NCI-H1417 (cell line): ENCODE data around the gene B9D1.

ENCODE experiments used
- DNase-seq, 3 experiments: peaks; one replicate each; lab custom pipeline; 2025; lab: John Stamatoyannopoulos, UW

The B9D1 gene

DNA sequence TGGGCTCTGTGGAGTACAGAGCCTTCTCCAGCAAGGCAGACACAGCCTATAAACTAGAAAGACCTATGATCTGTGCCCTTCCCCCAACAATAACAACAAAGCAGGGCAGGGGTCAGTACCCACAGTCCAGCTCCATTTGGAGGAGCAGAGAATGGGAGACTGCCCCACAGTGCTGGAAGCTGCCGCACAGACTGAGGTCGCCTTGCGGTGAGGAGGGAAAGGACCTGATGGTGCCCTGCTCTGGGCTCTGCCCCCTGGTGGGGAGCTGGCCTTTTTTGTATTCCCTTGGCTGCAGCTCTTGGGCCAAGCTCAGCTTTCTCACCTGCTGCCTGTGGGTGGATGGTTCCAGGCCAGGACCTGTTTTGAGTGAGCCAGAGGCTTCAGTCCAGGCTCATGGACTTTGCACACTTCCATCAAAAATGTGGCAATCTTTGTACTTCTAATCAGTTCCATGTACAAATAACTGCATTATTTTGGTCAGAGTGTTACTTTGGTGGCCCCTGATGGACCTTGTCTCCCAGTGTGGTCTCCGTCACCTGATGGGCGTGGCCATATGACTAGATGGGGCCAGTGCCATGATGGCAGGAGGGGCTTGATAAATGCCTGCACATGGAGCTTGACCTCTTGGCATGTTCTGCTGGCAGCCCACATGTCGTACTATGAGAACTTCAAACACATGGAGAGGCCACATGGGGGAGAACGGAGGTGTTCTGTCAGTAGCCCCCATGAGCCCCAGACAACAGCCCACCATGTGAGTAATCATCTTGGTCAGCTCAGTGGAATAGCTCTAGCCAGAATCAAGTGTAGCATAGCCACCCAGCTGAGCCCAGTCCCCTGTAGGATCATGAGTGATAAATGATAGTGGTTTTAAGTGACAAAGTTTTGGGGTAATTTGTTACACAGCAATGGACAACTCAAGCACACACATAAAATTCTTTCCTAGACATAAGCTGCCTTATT, 24.2 kb downstream of the B9D1 start:
- peak in 1 of 3 experiments; percentile 2 for DNase-seq

DNA sequence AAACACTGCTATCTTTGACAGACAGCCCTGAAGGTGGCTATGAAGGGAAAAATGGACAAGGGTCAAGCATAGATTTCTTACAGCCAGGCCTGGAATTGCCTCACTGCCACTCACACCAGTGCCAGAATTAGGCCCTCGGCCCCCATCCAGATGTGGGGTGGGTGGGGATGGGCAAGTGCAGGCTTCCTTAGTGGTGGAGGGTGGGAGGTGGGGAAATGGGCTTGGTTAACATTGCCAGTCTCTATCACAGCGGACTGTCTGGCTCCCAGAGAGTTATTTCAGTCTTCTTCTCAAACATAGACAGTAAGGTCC, 24.9 kb downstream of the B9D1 start:
- DNase-seq, result no peak

DNA sequence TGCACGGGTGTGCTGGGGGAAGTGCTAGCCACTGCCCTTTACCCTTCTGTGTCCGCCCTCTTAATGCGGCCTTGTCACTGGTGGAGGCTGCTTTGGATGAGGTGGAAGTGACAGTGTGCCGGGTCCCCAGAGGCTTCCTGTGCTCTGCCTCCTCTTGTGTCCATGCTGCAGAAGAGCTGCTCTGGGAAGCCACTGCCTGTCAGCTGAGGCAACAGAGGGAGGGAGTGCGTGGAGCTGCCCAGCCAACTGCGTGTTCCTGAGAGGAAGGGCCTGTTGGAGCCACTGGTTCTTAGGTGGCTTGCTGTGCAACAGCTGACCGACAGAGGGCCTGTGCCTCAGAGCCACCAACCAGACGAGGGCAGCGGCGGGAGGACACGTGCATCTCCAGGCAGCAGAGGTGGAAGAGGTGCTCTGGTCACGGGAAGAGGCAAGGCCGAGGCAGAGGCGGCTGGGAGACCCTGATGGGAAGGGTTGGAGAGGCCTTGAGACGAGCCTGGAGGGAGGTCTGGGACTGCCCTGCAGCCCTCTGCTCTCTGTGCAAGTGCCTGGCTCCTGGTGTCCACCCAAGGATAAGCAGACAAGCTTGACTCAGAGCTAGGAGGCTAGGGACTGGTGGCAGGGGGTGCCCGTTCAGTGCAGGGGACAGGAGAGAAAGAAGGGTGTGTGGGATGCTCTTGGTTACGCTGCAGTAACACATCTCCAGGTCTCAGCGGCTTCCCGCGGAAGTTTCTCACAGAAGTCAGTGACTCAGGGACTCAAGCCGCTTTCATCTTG, 25.4 kb downstream of the B9D1 start:
- DNase-seq, result no peak

DNA sequence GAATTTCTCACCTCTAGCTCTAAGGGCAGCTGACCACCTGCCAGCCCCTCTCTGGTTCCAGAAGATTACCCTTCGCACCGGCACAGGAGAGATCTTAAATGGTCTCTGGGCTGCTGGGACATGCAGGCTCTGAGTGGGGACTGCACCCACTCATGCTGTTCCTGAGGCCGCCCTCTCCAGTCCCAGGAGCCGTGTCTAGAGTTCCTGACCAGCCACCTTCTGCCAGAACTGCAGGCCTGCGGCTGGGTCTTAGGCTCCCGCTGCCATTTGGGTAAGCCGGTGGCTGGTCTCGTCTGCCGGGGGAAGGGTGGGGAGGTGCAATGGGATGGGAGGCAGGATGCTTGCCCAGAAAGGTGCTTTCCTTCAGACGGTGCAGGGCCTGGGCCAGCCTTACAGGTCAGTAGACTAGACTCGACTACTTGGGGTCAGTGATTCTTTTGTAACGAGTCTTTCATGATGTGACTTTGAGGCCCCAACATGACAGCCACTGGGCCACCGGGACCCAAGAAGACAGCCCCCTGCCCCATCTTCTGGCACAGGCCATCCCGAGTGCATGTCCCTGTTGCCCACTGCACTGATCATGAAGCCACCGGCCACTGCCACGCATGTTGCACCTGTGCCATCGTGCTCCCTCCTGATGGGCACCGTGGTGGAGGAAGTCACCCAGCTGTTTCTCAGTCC, 26.4 kb downstream of the B9D1 start:
- no peak for DNase-seq

DNA sequence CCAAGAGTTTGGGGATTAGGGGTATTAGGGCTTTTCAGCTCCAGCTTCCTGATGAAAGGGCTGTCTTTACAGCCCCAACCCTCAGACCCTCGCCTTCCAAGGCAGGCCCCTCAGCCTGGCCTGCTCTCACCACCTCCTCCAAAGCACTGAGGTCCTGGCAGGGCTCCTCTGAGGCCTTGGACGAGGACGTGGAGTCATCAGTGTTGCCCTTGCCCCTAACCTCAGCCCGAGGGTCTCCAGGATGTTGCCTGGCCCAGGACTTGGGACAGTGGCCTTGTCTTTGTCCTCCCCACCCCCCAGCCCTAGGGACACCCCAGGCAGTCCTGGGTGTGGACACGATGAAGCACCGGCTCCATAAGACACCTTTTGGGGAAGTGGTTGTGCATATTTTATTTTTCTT, 28.2 kb downstream of the B9D1 start:
- DNase-seq, result no peak

DNA sequence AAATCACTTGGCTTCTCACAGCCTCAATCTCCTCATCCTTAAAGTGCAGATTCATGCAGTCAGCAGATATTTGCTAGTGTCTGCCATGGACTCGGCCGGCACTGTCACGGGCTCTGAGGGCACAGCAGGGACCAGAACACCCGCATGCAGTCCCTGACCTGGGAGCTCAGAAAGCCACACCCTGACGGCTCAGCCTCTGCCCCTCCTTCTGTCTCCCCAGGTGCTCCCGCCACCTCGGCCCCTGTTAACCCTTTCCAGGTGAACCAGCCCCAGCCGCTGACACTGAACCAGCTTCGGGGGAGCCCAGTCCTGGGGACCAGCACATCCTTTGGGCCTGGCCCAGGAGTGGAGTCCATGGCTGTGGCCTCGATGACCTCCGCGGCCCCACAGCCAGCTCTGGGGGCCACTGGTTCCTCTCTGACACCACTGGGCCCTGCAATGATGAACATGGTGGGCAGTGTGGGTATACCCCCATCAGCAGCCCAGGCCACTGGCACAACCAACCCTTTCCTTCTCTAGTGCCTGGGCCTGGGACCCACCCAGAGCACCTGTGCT, 28.7 kb downstream of the B9D1 start:
- no peak for DNase-seq

DNA sequence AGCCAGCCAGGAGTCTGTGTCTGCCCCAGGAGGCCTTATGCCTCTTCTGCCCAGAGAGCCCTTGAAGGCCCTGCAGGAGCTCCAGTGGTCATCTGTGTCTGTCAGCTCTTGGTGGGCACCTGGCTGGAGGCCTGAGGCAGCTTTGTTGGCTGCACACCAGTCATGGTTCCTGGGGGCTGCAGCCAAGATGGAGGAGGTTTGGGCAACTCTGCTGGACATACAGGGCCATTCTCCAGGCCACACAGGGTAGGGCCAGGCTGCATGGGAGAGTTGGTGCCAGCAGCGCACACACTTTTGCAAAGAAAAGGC, 29.4 kb downstream of the B9D1 start:
- DNase-seq, result no peak

DNA sequence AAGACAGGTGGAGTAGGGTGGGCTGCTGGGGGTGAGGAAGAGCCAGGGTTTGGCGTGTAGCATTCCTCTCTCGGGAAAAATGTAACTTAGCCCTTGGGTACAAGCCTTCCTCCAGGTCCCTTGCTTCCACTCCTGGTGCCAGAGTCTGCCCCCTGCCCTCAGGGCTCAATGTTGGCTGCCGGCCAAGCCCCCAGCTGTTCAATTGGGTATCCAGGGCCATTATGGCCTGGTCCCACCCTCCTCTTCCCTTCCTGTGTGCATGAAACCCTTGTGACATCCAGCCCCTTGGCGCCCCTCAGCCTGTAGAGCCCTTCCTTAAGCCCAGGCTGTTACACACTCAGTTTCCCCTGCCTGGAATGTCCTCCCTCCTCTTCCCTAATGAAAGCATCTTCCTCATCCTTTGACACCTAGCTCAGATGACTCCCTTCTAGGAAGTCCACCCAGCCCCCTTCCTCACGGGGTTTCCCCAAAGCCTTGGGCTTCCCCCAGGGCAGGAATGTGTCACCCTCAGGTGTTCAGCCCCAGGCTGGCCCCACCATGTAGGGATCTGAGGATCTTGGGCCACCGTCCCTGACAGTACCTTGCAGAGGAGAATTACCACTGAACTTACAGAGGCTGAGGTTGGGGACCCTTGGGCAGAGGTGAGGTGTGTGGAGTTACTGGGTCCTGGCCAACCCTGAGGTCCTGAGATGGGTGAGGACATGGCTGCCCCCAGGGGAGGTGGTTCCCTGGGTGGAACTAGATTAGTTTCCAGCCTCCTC, 30.0 kb downstream of the B9D1 start:
- peak in 2 of 3 experiments; percentile 6 to 21 for DNase-seq

DNA sequence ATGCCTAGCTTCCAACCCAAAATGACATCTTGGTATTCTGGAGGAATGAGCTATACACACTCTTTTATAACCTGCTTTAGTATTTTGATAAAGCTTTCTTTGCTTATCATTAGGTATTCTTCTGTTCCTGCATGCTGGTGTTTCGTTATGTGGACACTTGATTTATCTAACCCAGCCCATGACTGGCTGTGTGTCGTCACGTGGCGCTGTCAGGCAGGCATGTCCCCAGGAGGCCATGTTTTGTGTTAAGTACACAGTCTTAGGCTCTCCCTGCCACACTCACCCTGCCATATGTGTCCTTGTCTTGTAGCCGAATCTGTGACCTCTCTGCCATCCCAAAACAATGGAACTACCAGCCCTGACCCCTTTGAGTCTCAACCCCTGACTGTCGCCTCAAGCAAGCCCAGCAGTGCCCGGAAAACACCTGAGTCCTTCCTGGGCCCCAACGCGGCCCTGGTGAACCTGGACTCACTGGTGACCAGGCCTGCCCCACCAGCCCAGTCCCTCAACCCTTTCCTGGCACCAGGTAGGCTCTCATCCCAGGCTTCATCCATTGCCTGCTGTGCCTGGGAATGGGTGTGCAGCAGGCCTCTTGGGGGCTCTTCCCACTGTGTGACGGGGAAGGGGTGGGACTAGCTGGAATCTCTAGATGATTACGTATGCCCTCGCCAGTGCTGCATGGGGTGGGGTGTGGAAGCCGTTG, 30.8 kb downstream of the B9D1 start:
- DNase-seq, result no peak

DNA sequence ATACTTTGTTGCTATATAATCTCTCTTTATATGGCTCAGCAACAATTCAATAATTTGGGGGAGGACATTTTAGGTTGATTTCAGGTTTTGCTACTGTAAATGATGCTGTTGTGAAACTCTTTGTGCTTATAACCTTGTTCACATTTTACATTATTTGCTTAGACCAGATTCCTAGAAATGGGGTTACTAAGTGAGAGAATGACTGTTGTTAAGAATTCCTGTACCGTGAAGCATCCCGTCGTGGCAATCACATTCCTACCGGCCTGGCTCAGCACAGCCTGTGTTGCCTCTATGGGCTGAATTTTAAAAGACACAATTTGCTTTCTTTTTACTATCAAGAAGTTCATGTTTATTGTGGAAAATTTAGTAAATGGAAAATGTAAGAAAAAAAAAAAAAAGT, 31.4 kb downstream of the B9D1 start:
- DNase-seq, result no peak

DNA sequence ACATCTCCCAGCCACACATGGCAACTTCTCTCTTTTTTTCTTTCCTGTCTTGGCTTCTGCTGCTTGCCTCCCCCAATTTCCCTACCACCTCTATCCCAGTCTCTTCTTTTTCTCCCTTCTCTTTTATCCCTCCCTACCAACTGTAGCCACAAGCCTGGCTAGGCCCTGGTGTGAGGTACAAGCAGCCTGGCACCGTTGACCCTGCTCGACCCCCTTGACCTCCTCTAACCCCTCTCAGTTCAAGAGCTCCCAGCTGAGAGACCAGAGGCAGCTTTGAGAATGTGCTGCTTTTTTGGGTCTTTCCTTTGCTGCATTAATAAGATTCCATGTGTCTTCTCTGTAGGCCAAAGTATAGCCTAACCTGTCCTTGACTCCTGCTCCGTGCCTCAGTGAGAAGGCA, 32.3 kb downstream of the B9D1 start:
- DNase-seq, result no peak

DNA sequence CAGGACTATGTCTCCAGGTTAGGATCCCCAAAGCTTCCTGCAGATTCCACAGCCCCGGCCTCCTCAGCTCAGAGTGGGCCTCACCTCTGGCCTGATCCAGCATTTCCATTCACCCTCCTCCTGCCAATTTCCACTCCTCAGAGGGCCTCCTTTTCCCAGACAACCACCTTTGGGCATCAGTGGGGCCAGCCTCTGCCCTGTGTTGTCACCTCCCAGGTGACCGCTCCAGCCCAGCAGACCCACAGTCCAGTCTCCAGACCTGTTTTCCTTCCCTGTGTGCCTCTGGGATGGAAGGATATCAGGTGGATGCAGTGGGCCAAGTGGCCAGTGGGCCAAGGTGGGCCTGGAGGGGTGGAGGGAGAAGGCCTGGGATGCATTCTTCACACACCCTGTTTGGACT, 32.7 kb downstream of the B9D1 start:
- DNase-seq, result no peak

DNA sequence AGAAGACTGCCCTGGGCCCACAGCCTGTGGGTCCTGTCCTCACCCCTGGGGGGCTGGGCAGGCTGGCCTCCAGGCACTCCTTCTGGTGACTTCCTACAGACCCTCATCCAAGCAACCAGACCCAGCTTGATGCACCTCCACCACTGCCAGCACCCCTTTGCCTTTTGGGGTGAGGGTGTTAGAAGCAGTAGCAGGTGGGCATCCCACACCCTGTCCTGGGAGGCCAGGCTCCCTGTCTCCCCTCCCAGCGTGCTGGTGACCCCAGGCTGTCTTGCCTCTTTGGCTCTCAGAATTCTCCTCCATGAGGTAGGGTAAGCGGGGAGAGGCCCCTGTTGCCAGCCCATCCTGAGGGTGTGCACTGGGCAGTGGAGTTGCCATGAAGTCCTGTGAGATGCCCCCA, 33.4 kb downstream of the B9D1 start:
- no peak for DNase-seq

DNA sequence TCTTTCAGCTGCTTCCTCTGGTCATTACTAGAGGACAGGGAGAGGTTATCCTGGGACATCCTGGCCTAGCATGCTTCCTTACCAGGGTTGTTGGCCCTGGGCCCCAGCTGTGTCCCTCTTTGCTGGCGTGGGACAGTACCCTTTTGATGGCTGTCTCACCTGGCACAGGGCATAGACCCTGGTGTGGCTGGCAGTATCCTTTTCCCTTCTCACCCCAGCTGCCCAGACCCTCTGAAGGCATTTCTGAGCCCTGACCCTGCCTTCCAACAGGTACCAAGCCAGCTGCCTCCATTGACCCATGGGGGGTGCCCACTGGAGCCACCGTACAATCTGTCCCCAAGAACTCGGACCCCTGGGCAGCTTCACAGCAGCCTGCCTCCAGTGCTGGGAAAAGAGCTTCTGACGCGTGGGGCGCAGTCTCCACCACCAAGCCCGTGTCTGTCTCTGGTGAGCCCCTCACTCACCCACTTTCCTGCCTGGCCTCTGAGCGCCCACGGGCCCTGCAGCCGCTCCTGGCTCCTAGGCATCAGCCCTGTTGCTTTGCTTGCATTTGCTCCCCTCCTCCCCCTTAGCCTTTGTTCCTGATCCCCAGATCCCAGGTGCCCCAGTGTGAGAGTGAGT, 34.0 kb downstream of the B9D1 start:
- DNase-seq, result no peak

DNA sequence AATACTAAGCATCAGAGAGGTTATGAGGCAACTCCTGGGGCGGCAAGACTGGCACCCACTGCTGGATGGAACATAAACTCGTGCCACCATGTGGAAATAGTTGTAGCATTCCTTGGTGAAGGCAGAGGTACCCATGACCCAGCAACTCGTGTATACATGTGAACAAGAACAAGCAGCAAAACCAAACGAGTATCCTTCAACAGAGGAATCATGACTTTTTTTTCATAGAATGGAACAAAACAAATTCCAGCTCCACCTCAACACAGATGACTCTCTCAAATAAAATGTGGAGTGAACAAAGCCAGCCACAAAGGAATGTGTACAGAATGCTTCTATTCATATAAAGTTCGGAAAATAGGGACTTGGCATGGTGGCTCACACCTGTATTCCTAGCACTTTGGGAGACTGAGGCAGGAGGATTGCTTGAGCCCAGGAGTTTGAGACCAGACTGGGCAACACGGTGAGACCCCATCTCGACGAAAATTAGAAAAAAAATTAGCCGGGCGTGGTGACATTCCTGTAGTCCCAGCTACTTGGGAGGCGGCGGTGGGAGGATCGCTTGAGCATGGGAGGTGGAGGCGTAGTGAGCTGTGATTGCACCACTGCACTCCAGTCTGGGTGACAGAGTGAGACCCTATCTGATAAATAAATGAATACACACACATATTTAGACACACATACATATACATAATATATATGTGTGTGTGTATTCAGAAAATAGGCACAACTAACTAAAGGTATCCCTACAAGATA, 35.3 kb downstream of the B9D1 start:
- no peak for DNase-seq

DNA sequence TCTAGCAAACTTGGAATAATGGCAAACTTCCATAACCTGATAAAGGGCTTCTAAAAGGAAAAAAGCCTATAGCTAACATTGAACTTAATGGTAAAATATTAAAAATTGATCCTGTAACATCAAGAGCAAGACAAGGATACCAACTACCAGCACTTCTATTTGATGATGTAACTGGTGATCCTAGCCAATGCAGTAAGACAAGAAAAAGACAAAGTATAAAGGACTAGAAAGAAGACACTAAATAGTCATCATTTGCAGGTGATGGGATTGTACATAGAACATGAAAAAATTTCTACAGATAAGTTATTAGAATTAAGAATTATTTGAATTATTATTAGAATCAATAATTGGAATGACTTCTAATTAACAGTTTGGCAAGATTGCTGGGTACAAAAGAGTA, 37.0 kb downstream of the B9D1 start:
- DNase-seq, result no peak

DNA sequence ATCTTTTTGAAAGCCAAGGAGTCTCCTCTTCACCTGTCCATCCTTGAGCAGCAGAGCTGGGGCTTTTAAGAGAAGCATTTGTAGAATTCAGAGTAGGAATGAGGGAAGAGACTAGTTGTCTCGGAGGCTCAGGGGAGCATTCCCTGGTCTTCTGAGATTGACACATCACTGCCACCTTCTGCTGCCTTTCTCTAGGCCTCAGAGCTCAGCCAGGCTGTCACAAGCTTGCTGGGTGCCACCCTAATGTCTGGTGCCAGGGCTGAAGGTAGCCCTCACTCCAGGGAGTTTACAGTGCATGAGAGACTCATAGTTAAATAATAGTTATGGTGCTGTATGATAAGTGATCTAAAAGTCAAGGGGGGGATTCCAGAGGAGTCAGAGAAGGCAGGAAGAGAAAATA, 39.7 kb downstream of the B9D1 start:
- DNase-seq, result no peak

DNA sequence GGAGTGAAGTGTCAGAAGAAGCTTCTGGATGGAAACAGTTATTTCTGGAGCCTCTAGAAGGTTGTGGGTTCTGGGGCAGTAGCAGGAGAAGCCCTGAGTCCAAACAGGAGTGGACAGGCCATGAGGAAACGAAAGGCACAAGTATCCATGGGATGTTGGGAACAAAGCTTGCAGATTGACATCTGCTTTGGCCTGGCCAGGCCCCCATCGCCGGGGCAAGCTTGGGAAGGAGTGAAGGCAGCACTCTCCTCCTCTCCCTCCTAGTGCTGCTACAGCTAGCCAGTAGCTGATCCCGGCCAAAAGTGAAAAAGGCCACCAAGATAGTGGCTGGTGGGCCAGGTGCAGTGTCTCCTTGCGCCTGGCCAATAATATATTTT, 40.4 kb downstream of the B9D1 start:
- no peak for DNase-seq

DNA sequence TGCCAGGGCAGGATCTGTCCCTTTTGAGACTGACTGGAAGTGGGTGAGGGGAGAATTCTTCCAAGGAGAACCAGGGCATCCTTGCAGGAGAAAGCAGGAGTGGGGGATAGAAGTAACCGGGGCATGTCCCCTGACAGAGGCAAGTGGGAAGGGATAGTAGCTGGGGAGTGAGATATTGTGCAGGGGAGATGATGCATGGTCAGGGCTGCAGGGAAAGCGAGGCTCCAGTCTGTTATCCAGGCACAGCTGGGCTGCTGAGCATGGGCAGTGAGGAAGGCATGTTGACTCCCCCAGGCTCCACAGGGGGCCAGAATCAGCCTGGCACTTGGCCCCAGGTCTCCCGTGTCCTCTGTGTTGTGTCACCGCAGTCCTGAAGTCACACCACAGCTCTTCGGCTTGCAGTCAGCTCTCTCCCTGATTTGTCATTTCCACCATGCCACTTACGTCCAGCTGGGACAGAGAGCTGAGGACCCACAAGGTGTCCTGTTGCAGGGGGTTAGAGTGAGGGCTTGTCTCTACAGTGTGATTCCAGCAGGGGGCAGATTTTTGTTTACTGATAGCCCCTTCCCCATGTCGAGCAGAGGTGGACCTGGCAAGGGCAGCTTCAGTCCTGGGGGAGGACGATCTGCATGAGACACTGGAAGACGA, 40.9 kb downstream of the B9D1 start:
- no peak for DNase-seq

DNA sequence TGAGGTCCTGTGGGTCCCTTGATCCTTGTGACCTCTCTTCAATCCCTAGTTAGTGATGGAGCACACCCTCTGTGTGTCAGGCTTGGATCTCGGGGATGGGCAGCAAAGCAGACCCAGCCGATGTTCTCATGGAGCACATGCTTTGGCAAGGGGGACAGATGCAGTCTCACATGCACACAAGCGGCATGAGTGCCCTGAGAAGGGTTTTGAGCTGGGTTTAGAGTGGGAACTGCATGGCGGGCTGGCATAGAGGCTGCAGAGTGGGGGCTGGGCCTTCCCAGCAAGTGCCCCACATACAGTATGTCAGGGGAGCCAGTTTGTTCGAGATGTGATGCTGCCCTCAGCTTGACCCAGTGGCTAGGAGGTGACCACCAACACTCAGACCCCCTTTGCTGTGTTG, 41.6 kb downstream of the B9D1 start:
- no peak for DNase-seq
